PC-3 (cell line): ENCODE data around the gene ARPC4.

Source experiments
- CTCF ChIP-seq: fragments of 300-600 bp; sonication (generic); conservative IDR thresholded peaks from 2 replicates; pipeline ENCODE4 v1.5.1; 2017; ENCODE audit warnings: antibody characterized with exemption, low read depth, mild to moderate bottlenecking, low read length
- EZH2 ChIP-seq: fragments of 300-600 bp; sonication (generic); IDR thresholded peaks from one replicate; pipeline ENCODE4 v1.6.1; 2017; ENCODE audit warnings: antibody characterized with exemption, mild to moderate bottlenecking, low read length; ENCODE audit not compliant: unreplicated experiment
- EZH2phosphoT487 ChIP-seq: fragments of 300-600 bp; sonication (generic); IDR thresholded peaks from 2 replicates; pipeline ENCODE4 v1.6.1; 2018; ENCODE audit warnings: mild to moderate bottlenecking, antibody characterized with exemption, low read length, borderline replicate concordance

DNA sequence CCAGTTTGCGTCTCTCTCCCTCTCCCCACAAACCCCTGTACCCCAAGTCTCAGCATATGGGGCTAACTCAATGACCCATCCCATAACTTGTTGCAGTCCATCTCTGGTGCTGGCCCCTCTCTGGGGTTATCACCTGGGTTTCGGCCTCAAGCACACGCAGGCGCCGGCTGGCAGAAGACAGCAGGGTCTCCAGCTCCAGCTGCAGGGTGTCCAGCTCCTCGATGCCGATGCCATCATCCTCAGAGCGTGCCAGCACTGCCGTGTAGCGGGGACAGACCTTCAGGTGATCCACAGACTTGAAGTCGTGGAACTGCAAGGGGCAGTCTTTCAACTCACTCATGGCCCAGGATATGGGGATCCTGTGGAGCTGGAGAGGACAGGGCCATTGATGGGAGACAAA lies 1.8 kb upstream of the ARPC4 start:
- TF ChIP-seq CTCF (no peak), EZH2 (no peak), EZH2phosphoT487 (no peak)
